GM10266 (cell line): Measurements from ENCODE around the gene MOV10L1.

ENCODE experiments used
- DNase-seq: peaks from one replicate; pipeline ENCODE4 v3.0.0; 2012; ENCODE audit errors: extremely low spot score
- CTCF ChIP-seq: IDR thresholded peaks from 2 replicates; pipeline ENCODE4 v1.5.1; 2012; ENCODE audit warnings: mild to moderate bottlenecking, low read depth; ENCODE audit not compliant: control insufficient read depth, insufficient read depth; ENCODE audit errors: missing control alignments

MOV10L1 gene

GRCh38 chr22:50061141-50061823, 28.5 kb upstream of the MOV10L1 start:
- no peak for TF ChIP-seq CTCF
- DNase-seq = no peak

GRCh38 chr22:50061824-50062355, 27.9 kb upstream of the MOV10L1 start:
- TF ChIP-seq CTCF = no peak
- DNase-seq = no peak

GRCh38 chr22:50062509-50063135, 27.2 kb upstream of the MOV10L1 start:
- no peak for TF ChIP-seq CTCF
- DNase-seq = no peak

GRCh38 chr22:50063589-50064393, 26.0 kb upstream of the MOV10L1 start:
- DNase-seq = no peak
- TF ChIP-seq CTCF = no peak

- TF ChIP-seq CTCF = no peak
- DNase-seq = no peak
Observed at GRCh38 chr22:50064453-50064852, 25.4 kb upstream of the MOV10L1 start.

GRCh38 chr22:50067244-50067643, 22.6 kb upstream of the MOV10L1 start:
- no peak for TF ChIP-seq CTCF
- DNase-seq = no peak
